ENCODE data around the gene LITAFD. TPM values are rescaled to one million over a fixed set of nuclear protein-coding genes. Genes with fewer than 3 reads are reported as not detected.
"Not testable (repeated sequence)": the region's sequence is repeated elsewhere in the genome, so short reads cannot be mapped to it uniquely, and the experiment has no call there.

LITAFD gene
- polyA plus RNA-seq (2013): not detected

- Histone ChIP-seq H3K27me3 (replicated peaks in 2 of 5; ENCODE audit: control insufficient read depth in 4 of 5, insufficient read depth in 5 of 5, low read length in 4 of 5) (peaks cover 0 to 24% (median 6%) of the 10 kb centered on the region in 5 experiments), H3K36me3 (ENCODE audit: control insufficient read depth in 4 of 4, insufficient read depth in 4 of 4, low read length in 3 of 4) (no peaks in the 10 kb centered on the region), H3K4me1 (ENCODE audit: control extremely low read depth in 1 of 4, control insufficient read depth in 4 of 4, insufficient read depth in 4 of 4, low read length in 3 of 4) (peaks cover 0 to 6% (median 1%) of the 10 kb centered on the region in 4 experiments), H3K27ac (ENCODE audit: insufficient read depth in 1 of 2, low read depth in 1 of 2, low read length in 2 of 2, poor library complexity in 1 of 2, severe bottlenecking in 2 of 2) (no peak within 1 kb of the TSS), H3K9me3 (ENCODE audit: control extremely low read depth in 1 of 5, control insufficient read depth in 4 of 5, insufficient read depth in 2 of 5, low read depth in 1 of 5, low read length in 4 of 5) (no peaks in the 10 kb centered on the region), H3K4me3 (ENCODE audit: control insufficient read depth in 1 of 7, extremely low read depth in 1 of 7, insufficient read depth in 4 of 7, low read depth in 2 of 7, low read length in 6 of 7) (no peak within 1 kb of the TSS)
- ChIA-PET CTCF (interaction anchor here (0.6 to 8.3 kb wide), 8 partner anchors 8 to 322 kb away, joined by 3 to 85 read pairs (median 4); partner anchors contain the start of gene CARHSP1), POLR2A (no interaction called here)
- no peak for DNase-seq
- WGBS (ENCODE audit: insufficient coverage): 89% methylated on average over 9 of the region's 10 CpGs
These were observed at the start of gene LITAFD for GRCh38 chr16:8882041-8882617. TSS of gene LITAFD (plus strand) at chr16:8882351. CDS start at chr16:8884356, 2,005 bp downstream.

- 90% methylated on average over 16 of the region's 16 CpGs for WGBS (ENCODE audit: insufficient coverage)
- H3K27ac ChIP-seq (ENCODE audit: insufficient read depth in 1 of 2, low read depth in 1 of 2, low read length in 2 of 2, poor library complexity in 1 of 2, severe bottlenecking in 2 of 2): no peak overlapping the region
- H3K36me3 ChIP-seq (ENCODE audit: control insufficient read depth in 4 of 4, insufficient read depth in 4 of 4, low read length in 3 of 4): peaks cover 11 to 41% (median 33%) of the 10 kb centered on the region in 4 experiments
- ChIA-PET POLR2A (no interaction called here), CTCF (no interaction called here)
- no peak overlapping the region for H3K4me3 ChIP-seq (ENCODE audit: control insufficient read depth in 1 of 7, extremely low read depth in 1 of 7, insufficient read depth in 4 of 7, low read depth in 2 of 7, low read length in 6 of 7)
- H3K4me1 ChIP-seq (ENCODE audit: control extremely low read depth in 1 of 4, control insufficient read depth in 4 of 4, insufficient read depth in 4 of 4, low read length in 3 of 4): no peaks in the 10 kb centered on the region
- no peaks in the 10 kb centered on the region for H3K27me3 ChIP-seq (replicated peaks in 2 of 5; ENCODE audit: control insufficient read depth in 4 of 5, insufficient read depth in 5 of 5, low read length in 4 of 5)
- peak in 2 of 3 donors; percentile 22 to 26 for DNase-seq
- no peaks in the 10 kb centered on the region for H3K9me3 ChIP-seq (ENCODE audit: control extremely low read depth in 1 of 5, control insufficient read depth in 4 of 5, insufficient read depth in 2 of 5, low read depth in 1 of 5, low read length in 4 of 5)
These were observed 49.4 kb upstream of the LITAFD start for GRCh38 chr16:8832717-8833105.

GRCh38 chr16:8836797-8837196, 45.4 kb upstream of the LITAFD start:
- peaks cover 4 to 11% (median 9%) of the 10 kb centered on the region in 4 experiments for H3K36me3 ChIP-seq (ENCODE audit: control insufficient read depth in 4 of 4, insufficient read depth in 4 of 4, low read length in 3 of 4)
- H3K9me3 ChIP-seq (ENCODE audit: control extremely low read depth in 1 of 5, control insufficient read depth in 4 of 5, insufficient read depth in 2 of 5, low read depth in 1 of 5, low read length in 4 of 5); H3K27me3 ChIP-seq (replicated peaks in 2 of 5; ENCODE audit: control insufficient read depth in 4 of 5, insufficient read depth in 5 of 5, low read length in 4 of 5); H3K4me1 ChIP-seq (ENCODE audit: control extremely low read depth in 1 of 4, control insufficient read depth in 4 of 4, insufficient read depth in 4 of 4, low read length in 3 of 4); CTCF ChIA-PET; POLR2A ChIA-PET; DNase-seq; H3K27ac ChIP-seq (ENCODE audit: insufficient read depth in 1 of 2, low read depth in 1 of 2, low read length in 2 of 2, poor library complexity in 1 of 2, severe bottlenecking in 2 of 2); H3K4me3 ChIP-seq (ENCODE audit: control insufficient read depth in 1 of 7, extremely low read depth in 1 of 7, insufficient read depth in 4 of 7, low read depth in 2 of 7, low read length in 6 of 7): not testable (repeated sequence)
- 97% methylated on average over 3 of the region's 7 CpGs for WGBS (ENCODE audit: insufficient coverage)

- CTCF ChIA-PET: not testable (repeated sequence)
These were observed 44.6 kb upstream of the LITAFD start for GRCh38 chr16:8837594-8837993.

GRCh38 chr16:8842016-8842415, 40.1 kb upstream of the LITAFD start:
- peaks cover 0 to 12% (median 3%) of the 10 kb centered on the region in 4 experiments for H3K36me3 ChIP-seq (ENCODE audit: control insufficient read depth in 4 of 4, insufficient read depth in 4 of 4, low read length in 3 of 4)
- DNase-seq; CTCF ChIA-PET; H3K9me3 ChIP-seq (ENCODE audit: control extremely low read depth in 1 of 5, control insufficient read depth in 4 of 5, insufficient read depth in 2 of 5, low read depth in 1 of 5, low read length in 4 of 5); H3K27ac ChIP-seq (ENCODE audit: insufficient read depth in 1 of 2, low read depth in 1 of 2, low read length in 2 of 2, poor library complexity in 1 of 2, severe bottlenecking in 2 of 2); H3K4me3 ChIP-seq (ENCODE audit: control insufficient read depth in 1 of 7, extremely low read depth in 1 of 7, insufficient read depth in 4 of 7, low read depth in 2 of 7, low read length in 6 of 7); H3K4me1 ChIP-seq (ENCODE audit: control extremely low read depth in 1 of 4, control insufficient read depth in 4 of 4, insufficient read depth in 4 of 4, low read length in 3 of 4); POLR2A ChIA-PET; H3K27me3 ChIP-seq (replicated peaks in 2 of 5; ENCODE audit: control insufficient read depth in 4 of 5, insufficient read depth in 5 of 5, low read length in 4 of 5): not testable (repeated sequence)
- 89% methylated on average over 3 of the region's 4 CpGs for WGBS (ENCODE audit: insufficient coverage)

More at GRCh38 chr16:8837594-8837993, 44.6 kb upstream of the LITAFD start:
- H3K9me3 ChIP-seq (ENCODE audit: control extremely low read depth in 1 of 5, control insufficient read depth in 4 of 5, insufficient read depth in 2 of 5, low read depth in 1 of 5, low read length in 4 of 5); DNase-seq; H3K27me3 ChIP-seq (replicated peaks in 2 of 5; ENCODE audit: control insufficient read depth in 4 of 5, insufficient read depth in 5 of 5, low read length in 4 of 5); H3K36me3 ChIP-seq (ENCODE audit: control insufficient read depth in 4 of 4, insufficient read depth in 4 of 4, low read length in 3 of 4); H3K27ac ChIP-seq (ENCODE audit: insufficient read depth in 1 of 2, low read depth in 1 of 2, low read length in 2 of 2, poor library complexity in 1 of 2, severe bottlenecking in 2 of 2); H3K4me3 ChIP-seq (ENCODE audit: control insufficient read depth in 1 of 7, extremely low read depth in 1 of 7, insufficient read depth in 4 of 7, low read depth in 2 of 7, low read length in 6 of 7); H3K4me1 ChIP-seq (ENCODE audit: control extremely low read depth in 1 of 4, control insufficient read depth in 4 of 4, insufficient read depth in 4 of 4, low read length in 3 of 4); POLR2A ChIA-PET: not testable (repeated sequence)
- WGBS (ENCODE audit: insufficient coverage): 98% methylated on average over 8 of the region's 15 CpGs

GRCh38 chr16:8843296-8843695, 38.9 kb upstream of the LITAFD start:
- DNase-seq, CTCF ChIA-PET: not testable (repeated sequence)
- WGBS (ENCODE audit: insufficient coverage): 100% methylated on average over 2 of the region's 12 CpGs

GRCh38 chr16:8845699-8846298, 36.4 kb upstream of the LITAFD start:
- peaks cover 2 to 44% (median 21%) of the 10 kb centered on the region in 4 experiments for H3K36me3 ChIP-seq (ENCODE audit: control insufficient read depth in 4 of 4, insufficient read depth in 4 of 4, low read length in 3 of 4)
- WGBS (ENCODE audit: insufficient coverage): 100% methylated on average over 4 of the region's 7 CpGs
- POLR2A ChIA-PET: no interaction called here

More at GRCh38 chr16:8843296-8843695, 38.9 kb upstream of the LITAFD start:
- H3K4me3 ChIP-seq (ENCODE audit: control insufficient read depth in 1 of 7, extremely low read depth in 1 of 7, insufficient read depth in 4 of 7, low read depth in 2 of 7, low read length in 6 of 7); H3K4me1 ChIP-seq (ENCODE audit: control extremely low read depth in 1 of 4, control insufficient read depth in 4 of 4, insufficient read depth in 4 of 4, low read length in 3 of 4); POLR2A ChIA-PET; H3K27me3 ChIP-seq (replicated peaks in 2 of 5; ENCODE audit: control insufficient read depth in 4 of 5, insufficient read depth in 5 of 5, low read length in 4 of 5); H3K9me3 ChIP-seq (ENCODE audit: control extremely low read depth in 1 of 5, control insufficient read depth in 4 of 5, insufficient read depth in 2 of 5, low read depth in 1 of 5, low read length in 4 of 5); H3K27ac ChIP-seq (ENCODE audit: insufficient read depth in 1 of 2, low read depth in 1 of 2, low read length in 2 of 2, poor library complexity in 1 of 2, severe bottlenecking in 2 of 2): not testable (repeated sequence)
- H3K36me3 ChIP-seq (ENCODE audit: control insufficient read depth in 4 of 4, insufficient read depth in 4 of 4, low read length in 3 of 4): peaks cover 2 to 24% (median 10%) of the 10 kb centered on the region in 4 experiments

More at GRCh38 chr16:8845699-8846298, 36.4 kb upstream of the LITAFD start:
- H3K27me3 ChIP-seq (replicated peaks in 2 of 5; ENCODE audit: control insufficient read depth in 4 of 5, insufficient read depth in 5 of 5, low read length in 4 of 5): no peaks in the 10 kb centered on the region
- CTCF ChIA-PET: no interaction called here
- H3K4me3 ChIP-seq (ENCODE audit: control insufficient read depth in 1 of 7, extremely low read depth in 1 of 7, insufficient read depth in 4 of 7, low read depth in 2 of 7, low read length in 6 of 7): no peak overlapping the region
- H3K27ac ChIP-seq (ENCODE audit: insufficient read depth in 1 of 2, low read depth in 1 of 2, low read length in 2 of 2, poor library complexity in 1 of 2, severe bottlenecking in 2 of 2): no peak overlapping the region
- DNase-seq: no peak
- H3K4me1 ChIP-seq (ENCODE audit: control extremely low read depth in 1 of 4, control insufficient read depth in 4 of 4, insufficient read depth in 4 of 4, low read length in 3 of 4): peaks cover 7 to 20% (median 20%) of the 10 kb centered on the region in 4 experiments
- no peaks in the 10 kb centered on the region for H3K9me3 ChIP-seq (ENCODE audit: control extremely low read depth in 1 of 5, control insufficient read depth in 4 of 5, insufficient read depth in 2 of 5, low read depth in 1 of 5, low read length in 4 of 5)
